Heart right ventricle (tissue), 16 donors: ENCODE data around the gene PRF1. TPM values are rescaled to one million over a fixed set of nuclear protein-coding genes. Genes with fewer than 3 reads are reported as not detected.

ENCODE experiments used
- ATAC-seq, 8 donors: fragments of 200-7000 bp; cut with Tn5 transposase; one replicate each; pipeline ENCODE4 v1.9.1; 2020; ENCODE audit warnings: mild to moderate bottlenecking in 8 of 8, moderate library complexity in 8 of 8, moderate number of reproducible peaks in 1 of 8
- DNase-seq, 2 donors: peaks; one replicate each; pipeline ENCODE4 v3.0.0-alpha.2; 2020
- H3K27ac ChIP-seq, 10 donors: fragments of 200-600 bp; sonication (generic) in 2 of 10; one replicate each; pipeline versions ENCODE4 v1.5.0 to v1.8.0; 2020 to 2022; ENCODE audit warnings: mild to moderate bottlenecking in 3 of 10
- H3K27me3 ChIP-seq, 7 donors: fragments of 200-600 bp; one replicate each; pipeline ENCODE4 v1.8.0; 2021 to 2022; ENCODE audit warnings: mild to moderate bottlenecking in 2 of 7
- H3K36me3 ChIP-seq, 9 donors: fragments of 200-600 bp; sonication (generic) in 1 of 9; one replicate each; pipeline versions ENCODE4 v1.5.0 to v1.8.0; 2020 to 2022; ENCODE audit warnings: mild to moderate bottlenecking in 2 of 9
- H3K4me1 ChIP-seq, 9 donors: fragments of 200-600 bp; sonication (generic) in 1 of 9; one replicate each; pipeline versions ENCODE4 v1.5.0 to v1.8.0; 2020 to 2022; ENCODE audit warnings: mild to moderate bottlenecking in 4 of 9
- H3K4me3 ChIP-seq, 10 donors: fragments of 200-600 bp; sonication (generic) in 2 of 10; one replicate each; pipeline versions ENCODE4 v1.5.0 to v1.8.0; 2020 to 2022; ENCODE audit warnings: mild to moderate bottlenecking in 7 of 10, moderate library complexity in 2 of 10
- H3K9me3 ChIP-seq, 11 donors: fragments of 200-600 bp in 10 of 11; sonication (generic) in 2 of 11; one replicate each; pipeline versions ENCODE4 v1.5.0 to v1.8.0; 2013 to 2022; ENCODE audit warnings: mild to moderate bottlenecking in 2 of 11, control low read depth in 1 of 11, moderate library complexity in 1 of 11
- CTCF ChIP-seq, 9 donors: fragments of 200-600 bp; sonication (generic) in 2 of 9; IDR thresholded peaks; one replicate each; pipeline versions ENCODE4 v1.5.0 to v1.8.0; 2021 to 2022; ENCODE audit warnings: antibody characterized with exemption in 9 of 9, mild to moderate bottlenecking in 5 of 9, moderate library complexity in 1 of 9
- WGBS, 2 donors: extraction: QIAGEN DNeasy Blood & Tissue Kit; methylation state at CpG; one replicate each; pipeline ENCODE4 v1.1.7; 2013; ENCODE audit warnings: inconsistent platforms in 1 of 2; 5-methylcytosine and 5-hydroxymethylcytosine counted together
- intact Hi-C, 10 donors: fragments of 100-400 bp; cut with DNase I; formaldehyde crosslinking; loops; one replicate each; pipeline versions ENCODE4 v1.11.1 to v1.14.2; 2022
- polyA plus RNA-seq, 2 donors: library from polyadenylated mRNA; stranded (reverse); fragments of 200-250 nt; gene quantifications; one replicate each; pipeline ENCODE4 v1.2.3, GENCODE V29; 2013
- total RNA-seq, 10 donors: library from RNA; stranded (reverse); fragmentation: NEBNext Ultra II Directional in 3 of 10; extraction: Animal tissue kit (Norgen Biotek cat#: 25700) in 3 of 10; gene quantifications; one replicate each; pipeline versions ENCODE4 v1.2.1 to v1.2.4, GENCODE V29; 2021 to 2023
- donor health status: Arrhythmogenic right ventricular cardiomyopathy.
- donor health status: ischemic (EF 13 %, LVEDD 7.1; RV severe dilation, severe dysfunction).
- donor health status: healthy with polysubstance abuse.
- donor health status: DM: no; HTN: yes; CAD: no.
- donor health status: DM: no; HTN: no; CAD: no.
- donor health status: ischemic (EF 25% LVEDD 6.9; RV normal size, moderate dysfunction).
- donor health status: ischemic (EF 25% LVEDD 5.7; RV mildly dilated, moderate dysfunction).
- donor health status: healthy.
- donor health status: DM: yes; HTN: yes; CAD: no.
- donor health status: Ischemic cardiomyopathy.
- donor health status: ischemic (EF 35%, LVEDD 5.7; RV mildly dilated, moderate dysfunction).
- donor health status: nonischemic (EF 11% LVEDD 7.7; RV severe dilation, severe dysfunction).
- donor health status: DM: yes; HTN: yes; CAD: no.
- donor health status: PGD.
- donor health status: ischemic (EF 29% LVEDD 5.4; RV normal size, mild dysfunction).
- donor health status: nonischemic (EF 23%, LVEDD 6.1; RV moderate dilation, normal function).

Gene PRF1
- total and polyA plus RNA-seq, 12 donors = 0.33 to 13.8 (median 1.2) TPM

- 96 to 99% methylated on average over 24 of the region's 24 CpGs for WGBS, 2 donors
- peak overlapping the region in 1 of 10 donors; percentile 84 for H3K27ac ChIP-seq
- no peak for TF ChIP-seq CTCF (IDR thresholded peaks at IDR 0.05)
- H3K4me3 ChIP-seq = peak overlapping the region in 1 of 10 donors; percentile 50
- H3K4me1 ChIP-seq = peaks cover 0 to 13% (median 10%) of the 10 kb centered on the region in 9 donors
- H3K36me3 ChIP-seq = no peaks in the 10 kb centered on the region
- no peaks in the 10 kb centered on the region for H3K27me3 ChIP-seq
- ATAC-seq (no peak), DNase-seq (no peak)
- no peaks in the 10 kb centered on the region for H3K9me3 ChIP-seq
- intact Hi-C loops = no loop called here
Observed at GRCh38 chr10:70600512-70601395, 1.8 kb downstream of the PRF1 start.

GRCh38 chr10:70599791-70600190 lies 2.8 kb downstream of the PRF1 start:
- TF ChIP-seq CTCF (IDR thresholded peaks at IDR 0.05) = no peak
- DNase-seq (no peak), ATAC-seq (no peak)
- Histone ChIP-seq H3K4me3 (peak overlapping the region in 1 of 10 donors; percentile 50), H3K27ac (no peak overlapping the region), H3K4me1 (peaks cover 0 to 15% (median 10%) of the 10 kb centered on the region in 9 donors), H3K36me3 (no peaks in the 10 kb centered on the region), H3K27me3 (no peaks in the 10 kb centered on the region), H3K9me3 (no peaks in the 10 kb centered on the region)
- intact Hi-C loops = no loop called here
- WGBS, 2 donors = 94 to 97% methylated on average over 4 of the region's 4 CpGs

- Histone ChIP-seq H3K27me3 (no peaks in the 10 kb centered on the region), H3K9me3 (no peaks in the 10 kb centered on the region), H3K4me1 (peaks cover 0 to 15% (median 10%) of the 10 kb centered on the region in 9 donors), H3K4me3 (peak overlapping the region in 1 of 10 donors; percentile 50), H3K27ac (no peak overlapping the region), H3K36me3 (no peaks in the 10 kb centered on the region)
- DNase-seq (no peak), ATAC-seq (no peak)
- WGBS, 2 donors = 98 to 99% methylated on average over 8 of the region's 8 CpGs
- no peak for TF ChIP-seq CTCF (IDR thresholded peaks at IDR 0.05)
- intact Hi-C loops = no loop called here
Observed at GRCh38 chr10:70599319-70599718, 3.2 kb downstream of the PRF1 start.

DNA sequence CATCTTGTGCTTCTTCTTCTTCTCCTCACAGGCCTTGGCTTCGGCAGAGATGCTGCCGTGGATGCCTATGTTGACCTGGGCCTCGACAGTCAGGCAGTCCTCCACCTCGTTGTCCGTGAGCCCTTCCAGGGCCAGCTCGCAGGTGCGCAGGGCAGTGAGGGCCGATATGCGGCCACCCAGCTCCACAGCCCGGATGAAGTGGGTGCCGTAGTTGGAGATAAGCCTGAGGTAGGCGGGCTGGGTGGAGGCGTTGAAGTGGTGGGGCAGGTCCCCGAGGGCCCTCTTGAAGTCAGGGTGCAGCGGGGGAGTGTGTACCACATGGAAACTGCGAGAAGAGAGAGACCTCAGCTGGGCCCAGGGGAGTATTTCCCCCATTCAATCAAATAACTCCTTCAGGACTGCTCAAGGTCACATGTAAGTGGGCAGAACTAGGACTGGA lies 3.7 kb downstream of the PRF1 start:
- TF ChIP-seq CTCF (IDR thresholded peaks at IDR 0.05) = no peak
- Histone ChIP-seq H3K4me1 (peaks cover 0 to 15% (median 10%) of the 10 kb centered on the region in 9 donors), H3K27me3 (no peaks in the 10 kb centered on the region), H3K27ac (no peak overlapping the region), H3K9me3 (no peaks in the 10 kb centered on the region), H3K4me3 (peak overlapping the region in 1 of 10 donors; percentile 50), H3K36me3 (no peaks in the 10 kb centered on the region)
- 93 to 96% methylated on average over 16 of the region's 16 CpGs for WGBS, 2 donors
- ATAC-seq (no peak), DNase-seq (no peak)
- intact Hi-C loops = no loop called here
